OCI-LY7 (cell line): ENCODE results near the gene GPR146. TPM values are rescaled to one million over a fixed set of nuclear protein-coding genes. Genes with fewer than 3 reads are reported as not detected.

ENCODE experiments used
- BruUV-seq: library from RNA; stranded (reverse); fragments of 400-500 nt; replicated peaks from 2 replicates; lab custom pipeline; 2021; lab: Mats Ljungman, UMichigan
- CTCF ChIA-PET: fragments of 300-600 bp; sonication (Branson Sonifier 250); formaldehyde crosslinking; loops from one replicate; lab custom pipeline; 2022; ENCODE audit warnings: antibody characterized with exemption; ENCODE audit not compliant: unreplicated experiment; lab: Charles Lee
- POLR2A ChIA-PET: fragments of 300-600 bp; sonication (Branson Sonifier 250); formaldehyde crosslinking; loops from one replicate; lab custom pipeline; 2022; ENCODE audit warnings: antibody characterized with exemption; lab: Charles Lee
- DNase-seq: peaks from one replicate; pipeline ENCODE4 v3.0.0-alpha.2; 2015; ENCODE audit warnings: low spot score
- H2AFZ ChIP-seq: fragments of 200-600 bp; sonication (generic), shearing (Covaris generic); 2 replicates; pipeline ENCODE4 v1.6.1; 2014; ENCODE audit warnings: mild to moderate bottlenecking, antibody characterized with exemption, low read length, moderate library complexity
- H3K27ac ChIP-seq: fragments of 200-600 bp; sonication (generic); 2 replicates; pipeline ENCODE4 v1.5.1; 2014; ENCODE audit warnings: mixed run types, low read depth, mild to moderate bottlenecking, moderate library complexity, low read length, inconsistent platforms; ENCODE audit not compliant: poor library complexity, severe bottlenecking
- H3K36me3 ChIP-seq: fragments of 200-600 bp; sonication (generic); 2 replicates; pipeline ENCODE4 v1.6.1; 2014; ENCODE audit warnings: mild to moderate bottlenecking, antibody characterized with exemption, low read length, moderate library complexity, mixed read lengths; ENCODE audit not compliant: insufficient read depth
- H3K4me1 ChIP-seq: fragments of 200-600 bp; sonication (generic); 2 replicates; pipeline ENCODE4 v1.5.1; 2014; ENCODE audit warnings: mild to moderate bottlenecking, low read length; ENCODE audit not compliant: insufficient read depth, poor library complexity, severe bottlenecking
- H3K4me2 ChIP-seq: fragments of 200-600 bp; sonication (generic); 2 replicates; pipeline ENCODE4 v1.6.1; 2014; ENCODE audit warnings: mild to moderate bottlenecking, low read length
- H3K4me3 ChIP-seq: fragments of 200-600 bp; sonication (generic); 2 replicates; pipeline ENCODE4 v1.5.1; 2014; ENCODE audit warnings: mild to moderate bottlenecking, low read depth, low read length; ENCODE audit not compliant: poor library complexity, severe bottlenecking
- H3K79me2 ChIP-seq: fragments of 200-600 bp; sonication (generic); 2 replicates; pipeline ENCODE4 v1.6.1; 2016; ENCODE audit warnings: low read depth, mild to moderate bottlenecking, low read length, moderate library complexity, mixed read lengths; ENCODE audit not compliant: insufficient read depth
- H3K9me2 ChIP-seq: fragments of 200-600 bp; sonication (generic); 2 replicates; pipeline ENCODE4 v1.6.1; 2016; ENCODE audit warnings: mild to moderate bottlenecking, low read length, mixed read lengths; ENCODE audit not compliant: insufficient read depth
- H3K9me3 ChIP-seq: fragments of 200-600 bp; sonication (generic); 2 replicates; pipeline ENCODE4 v1.6.1; 2014; ENCODE audit warnings: mild to moderate bottlenecking, mixed run types, low read length, mixed read lengths
- H4K20me1 ChIP-seq: fragments of 200-600 bp; sonication (generic); 2 replicates; pipeline ENCODE4 v1.6.1; 2014; ENCODE audit warnings: mild to moderate bottlenecking, antibody characterized with exemption, low read length, moderate library complexity, mixed read lengths; ENCODE audit not compliant: insufficient read depth
- CTCF ChIP-seq: fragments of 200-600 bp; sonication (generic); conservative IDR thresholded peaks from 2 replicates; pipeline ENCODE4 v1.5.1; 2014; ENCODE audit warnings: mild to moderate bottlenecking, antibody characterized with exemption, low read length, moderate library complexity, mixed read lengths
- EZH2phosphoT487 ChIP-seq: fragments of 200-600 bp; sonication (generic); IDR thresholded peaks from 2 replicates; pipeline ENCODE4 v1.6.1; 2018; ENCODE audit warnings: low read depth, borderline replicate concordance, mild to moderate bottlenecking, mixed run types, antibody characterized with exemption, low read length, moderate library complexity, mixed read lengths
- intact Hi-C: fragments of 100-400 bp; cut with micrococcal nuclease; formaldehyde crosslinking; loops from one replicate; pipeline ENCODE4 v1.10.0; 2022; ENCODE audit not compliant: unreplicated experiment
- total RNA-seq, 2 experiments: library from RNA; depleted of rRNA in 1 of 2; stranded (reverse); fragments of >200 nt in 1 of 2; shearing (Covaris generic) in 1 of 2; gene quantifications; 2 replicates each; pipeline ENCODE4 v1.2.3, GENCODE V29; 2014 to 2022

Gene GPR146
- total RNA-seq, 2 experiments from 2014 or later = 0.95 to 3.3 TPM

GRCh38 chr7:1021366-1021765 is 23.0 kb upstream of the GPR146 start:
- H3K9me3 ChIP-seq = no peaks in the 10 kb centered on the region
- POLR2A ChIA-PET = no interaction called here
- no peak overlapping the region for H3K27ac ChIP-seq
- H3K4me1 ChIP-seq = peaks cover 70% of the 10 kb centered on the region
- no peak overlapping the region for H2AFZ ChIP-seq
- H4K20me1 ChIP-seq = no peaks in the 10 kb centered on the region
- BruUV-seq = no TSS peak
- peaks cover 30% of the 10 kb centered on the region; the same call in 1 of the 2 replicates for H3K79me2 ChIP-seq
- H3K9me2 ChIP-seq = no peaks in the 10 kb centered on the region
- CTCF ChIA-PET = interaction anchor here (1.1 kb wide), 1 partner anchor 44 kb away, joined by 7 read pairs; no protein-coding TSS in a partner anchor
- peaks cover 60% of the 10 kb centered on the region for H3K36me3 ChIP-seq
- intact Hi-C loops = loop anchor here (2.0 kb wide), 1 partner anchor 43 kb away; no protein-coding TSS in a partner anchor
- H3K4me2 ChIP-seq = no peak overlapping the region
- TF ChIP-seq CTCF = no peak
- no peak for TF ChIP-seq EZH2phosphoT487
- DNase-seq = no peak
- H3K4me3 ChIP-seq = no peak overlapping the region

- ChIA-PET CTCF (no interaction called here), POLR2A (interaction anchor here (0.5 kb wide), 1 partner anchor 1071 kb away, joined by 3 read pairs; no protein-coding TSS in a partner anchor)
- Histone ChIP-seq H3K4me1 (peaks cover 76% of the 10 kb centered on the region), H2AFZ (no peak overlapping the region), H3K4me2 (no peak overlapping the region), H3K36me3 (peaks cover 65% of the 10 kb centered on the region), H3K79me2 (peaks cover 36% of the 10 kb centered on the region; the same call in 1 of the 2 replicates), H3K9me3 (no peaks in the 10 kb centered on the region), H4K20me1 (no peaks in the 10 kb centered on the region), H3K9me2 (no peaks in the 10 kb centered on the region), H3K4me3 (no peak overlapping the region), H3K27ac (no peak overlapping the region)
- BruUV-seq = no TSS peak
- TF ChIP-seq CTCF (no peak), EZH2phosphoT487 (no peak)
- intact Hi-C loops = loop anchor here (2.0 kb wide), 1 partner anchor 43 kb away; no protein-coding TSS in a partner anchor
- DNase-seq = no peak
Measured at GRCh38 chr7:1021931-1022330, 22.4 kb upstream of the GPR146 start.

- ChIA-PET CTCF (interaction anchor here (0.8 kb wide), 1 partner anchor 63 kb away, joined by 3 read pairs; no protein-coding TSS in a partner anchor), POLR2A (interaction anchor here (0.5 kb wide), 1 partner anchor 1071 kb away, joined by 3 read pairs; no protein-coding TSS in a partner anchor)
- Histone ChIP-seq H3K36me3 (peaks cover 64% of the 10 kb centered on the region), H3K9me2 (no peaks in the 10 kb centered on the region), H3K4me2 (peak overlapping the region; percentile 96; the same call in 1 of the 2 replicates), H3K4me3 (no peak overlapping the region), H3K9me3 (no peaks in the 10 kb centered on the region), H3K79me2 (peaks cover 40% of the 10 kb centered on the region; the same call in 1 of the 2 replicates), H4K20me1 (no peaks in the 10 kb centered on the region), H3K4me1 (peaks cover 80% of the 10 kb centered on the region), H2AFZ (no peak overlapping the region), H3K27ac (no peak overlapping the region)
- TF ChIP-seq CTCF (no peak), EZH2phosphoT487 (no peak)
- no peak for DNase-seq
- intact Hi-C loops = no loop called here
- BruUV-seq = no TSS peak
Measured at GRCh38 chr7:1022356-1022755, 22.0 kb upstream of the GPR146 start.
